WERI-Rb-1 (cell line): ENCODE data around the gene TAF4.
"Not testable (repeated sequence)": the region's sequence is repeated elsewhere in the genome, so short reads cannot be mapped to it uniquely, and the experiment has no call there.

Experiments used
- DNase-seq: peaks from one replicate; pipeline ENCODE4 v3.0.0-alpha.2; 2020
- H3K27ac ChIP-seq: fragments of 250-450 bp; sonication (Bioruptor Pico); 2 replicates; pipeline ENCODE4 v1.5.1; 2020; ENCODE audit warnings: mild to moderate bottlenecking, moderate library complexity
- H3K27me3 ChIP-seq: fragments of 250-450 bp; sonication (Bioruptor Pico); 2 replicates; pipeline ENCODE4 v1.5.1; 2021; ENCODE audit warnings: mild to moderate bottlenecking, low read depth, moderate library complexity; ENCODE audit not compliant: insufficient read depth, severe bottlenecking
- H3K36me3 ChIP-seq: fragments of 250-450 bp; sonication (Bioruptor Pico); 2 replicates; pipeline ENCODE4 v1.5.1; 2020; ENCODE audit warnings: mild to moderate bottlenecking, moderate library complexity
- H3K4me3 ChIP-seq: 2 replicates; pipeline ENCODE4 v1.5.1; 2011; ENCODE audit warnings: low read depth, mild to moderate bottlenecking, control low read depth, low read length
- H3K9me3 ChIP-seq: fragments of 250-450 bp; sonication (Bioruptor Pico); 2 replicates; pipeline ENCODE4 v1.5.1; 2021; ENCODE audit warnings: mild to moderate bottlenecking, moderate library complexity; ENCODE audit not compliant: severe bottlenecking
- TF ChIP-seq, protein P1 (sequence below): IDR thresholded peaks from 2 replicates; pipeline ENCODE4 v1.5.1; 2011; ENCODE audit warnings: low read depth, mild to moderate bottlenecking, control low read depth, inconsistent platforms, low read length

The TAF4 gene

DNA sequence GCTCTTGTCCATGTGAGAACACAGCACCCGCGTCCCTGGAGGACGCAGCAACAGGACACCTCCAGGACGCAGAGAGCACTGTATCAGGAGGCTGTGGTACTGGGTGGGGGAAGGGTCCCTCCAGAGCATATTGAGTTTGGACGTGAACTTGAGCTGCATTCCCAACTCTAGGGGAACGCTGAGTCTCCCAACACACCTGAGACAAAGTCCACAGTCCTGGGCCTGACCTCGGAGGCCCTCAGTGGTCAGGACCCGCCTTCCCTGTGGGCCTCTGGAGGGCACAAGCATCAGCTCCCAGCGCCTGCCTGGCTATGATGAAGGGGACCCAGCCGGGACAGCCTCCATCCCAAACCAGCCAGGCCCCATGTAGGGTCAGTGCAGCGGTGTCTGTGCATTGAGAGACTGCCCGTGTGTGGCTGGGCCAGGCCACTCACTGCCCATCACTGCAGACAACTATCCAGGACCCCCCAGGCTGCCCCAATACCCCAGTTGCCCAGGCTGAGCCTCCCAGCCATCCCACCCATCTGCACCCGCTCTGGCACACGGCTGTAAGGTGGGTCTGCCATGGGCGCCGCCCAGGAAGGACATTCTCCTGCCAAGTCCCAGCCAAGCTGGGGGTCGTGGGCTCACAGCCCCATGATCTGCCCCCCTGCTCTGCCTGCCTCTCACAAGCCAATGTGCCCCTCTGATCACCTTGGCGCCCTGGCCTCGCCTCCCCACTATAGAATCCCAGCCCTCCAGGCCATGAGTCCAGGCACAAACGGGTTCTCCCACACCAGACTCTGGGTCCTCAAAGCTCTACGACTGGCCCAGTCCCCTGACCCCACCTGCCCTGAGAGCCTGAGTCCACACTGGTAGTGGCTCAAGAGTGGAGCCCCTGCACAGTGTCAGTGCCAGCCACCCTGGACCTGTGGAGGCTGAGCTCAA, 115.7 kb downstream of the TAF4 start:
- no peak overlapping the region for H3K27ac ChIP-seq
- TF ChIP-seq, protein P1, sequence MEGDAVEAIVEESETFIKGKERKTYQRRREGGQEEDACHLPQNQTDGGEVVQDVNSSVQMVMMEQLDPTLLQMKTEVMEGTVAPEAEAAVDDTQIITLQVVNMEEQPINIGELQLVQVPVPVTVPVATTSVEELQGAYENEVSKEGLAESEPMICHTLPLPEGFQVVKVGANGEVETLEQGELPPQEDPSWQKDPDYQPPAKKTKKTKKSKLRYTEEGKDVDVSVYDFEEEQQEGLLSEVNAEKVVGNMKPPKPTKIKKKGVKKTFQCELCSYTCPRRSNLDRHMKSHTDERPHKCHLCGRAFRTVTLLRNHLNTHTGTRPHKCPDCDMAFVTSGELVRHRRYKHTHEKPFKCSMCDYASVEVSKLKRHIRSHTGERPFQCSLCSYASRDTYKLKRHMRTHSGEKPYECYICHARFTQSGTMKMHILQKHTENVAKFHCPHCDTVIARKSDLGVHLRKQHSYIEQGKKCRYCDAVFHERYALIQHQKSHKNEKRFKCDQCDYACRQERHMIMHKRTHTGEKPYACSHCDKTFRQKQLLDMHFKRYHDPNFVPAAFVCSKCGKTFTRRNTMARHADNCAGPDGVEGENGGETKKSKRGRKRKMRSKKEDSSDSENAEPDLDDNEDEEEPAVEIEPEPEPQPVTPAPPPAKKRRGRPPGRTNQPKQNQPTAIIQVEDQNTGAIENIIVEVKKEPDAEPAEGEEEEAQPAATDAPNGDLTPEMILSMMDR = no peak
- no peaks in the 10 kb centered on the region for H3K9me3 ChIP-seq
- DNase-seq = no peak
- no peaks in the 10 kb centered on the region for H3K36me3 ChIP-seq
- H3K27me3 ChIP-seq = no peaks in the 10 kb centered on the region
- no peak overlapping the region for H3K4me3 ChIP-seq

DNA sequence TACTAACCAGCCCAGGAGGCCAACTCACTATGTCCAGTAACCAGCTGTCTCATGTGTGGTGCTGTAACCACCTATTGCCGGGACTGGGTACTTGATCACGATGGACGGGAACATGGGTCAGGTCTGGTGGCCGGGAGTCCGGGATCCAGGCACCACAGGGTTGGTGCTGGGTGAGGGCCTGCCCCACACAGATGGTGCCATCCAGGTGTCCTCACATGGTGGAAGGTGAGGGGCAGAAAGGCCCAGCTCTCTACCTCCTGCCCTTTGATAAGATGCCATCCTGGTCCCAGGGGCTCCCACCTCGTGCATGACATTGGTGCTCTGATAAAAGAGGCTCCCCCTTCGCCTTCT, 116.3 kb downstream of the TAF4 start:
- H3K27ac ChIP-seq = no peak overlapping the region
- H3K4me3 ChIP-seq = no peak overlapping the region
- no peaks in the 10 kb centered on the region for H3K9me3 ChIP-seq
- TF ChIP-seq, protein P1 = no peak
- no peak for DNase-seq
- no peaks in the 10 kb centered on the region for H3K36me3 ChIP-seq
- H3K27me3 ChIP-seq = no peaks in the 10 kb centered on the region

DNA sequence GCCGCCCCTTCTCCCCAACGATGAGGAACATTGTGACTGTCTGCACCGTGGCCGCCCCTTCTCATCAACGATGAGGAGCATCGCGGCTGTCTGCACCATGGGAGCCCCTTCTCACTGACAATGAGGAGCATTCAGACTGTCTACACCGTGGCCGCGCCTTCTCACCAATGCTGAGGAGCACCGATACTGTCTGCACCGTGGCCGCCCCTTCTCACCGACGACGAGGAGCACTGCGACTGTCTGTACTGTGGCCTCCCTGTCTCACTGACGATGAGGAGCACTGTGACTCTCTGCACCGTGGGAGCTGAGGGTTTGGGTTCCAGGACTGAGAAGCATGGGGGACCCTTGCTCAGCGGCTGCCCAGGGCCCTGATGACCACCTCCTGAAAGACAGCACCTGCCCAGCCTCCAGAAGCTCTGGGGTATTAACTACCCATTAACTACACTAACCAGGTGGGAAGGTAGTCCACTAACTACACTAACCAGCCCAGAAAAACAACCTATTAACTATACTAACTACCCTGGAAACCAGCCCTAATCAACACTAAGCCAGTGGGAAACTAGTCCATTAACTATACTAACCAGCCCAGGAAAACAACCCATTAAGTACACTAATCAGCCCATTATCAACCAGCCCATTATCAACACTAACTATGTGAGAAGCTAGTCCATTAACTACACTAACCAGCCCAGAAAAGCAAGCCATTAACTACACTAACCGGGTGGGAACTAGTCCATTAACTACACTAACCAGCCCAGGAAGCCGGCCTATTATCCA, 116.9 kb downstream of the TAF4 start:
- H3K27me3 ChIP-seq = no peaks in the 10 kb centered on the region
- H3K4me3 ChIP-seq = no peak overlapping the region
- TF ChIP-seq, protein P1 = no peak
- no peaks in the 10 kb centered on the region for H3K9me3 ChIP-seq
- no peaks in the 10 kb centered on the region for H3K36me3 ChIP-seq
- H3K27ac ChIP-seq = no peak overlapping the region
- no peak for DNase-seq

DNA sequence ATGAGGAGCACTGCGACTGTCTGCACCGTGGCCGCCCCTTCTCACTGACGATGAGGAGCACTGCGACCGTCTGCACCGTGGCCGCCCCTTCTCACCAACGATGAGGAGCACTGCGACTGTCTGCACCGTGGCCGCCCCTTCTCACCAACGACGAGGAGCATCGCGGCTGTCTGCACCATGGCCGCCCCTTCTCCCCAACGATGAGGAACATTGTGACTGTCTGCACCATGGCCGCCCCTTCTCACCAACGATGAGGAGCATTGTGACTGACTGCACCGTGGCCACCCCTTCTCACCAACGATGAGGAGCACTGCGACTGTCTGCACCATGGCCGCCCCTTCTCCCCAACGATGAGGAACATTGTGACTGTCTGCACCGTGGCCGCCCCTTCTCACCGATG, 117.6 kb downstream of the TAF4 start:
- H3K27ac ChIP-seq, H3K36me3 ChIP-seq, H3K4me3 ChIP-seq, DNase-seq, H3K9me3 ChIP-seq, H3K27me3 ChIP-seq: not testable (repeated sequence)

DNA sequence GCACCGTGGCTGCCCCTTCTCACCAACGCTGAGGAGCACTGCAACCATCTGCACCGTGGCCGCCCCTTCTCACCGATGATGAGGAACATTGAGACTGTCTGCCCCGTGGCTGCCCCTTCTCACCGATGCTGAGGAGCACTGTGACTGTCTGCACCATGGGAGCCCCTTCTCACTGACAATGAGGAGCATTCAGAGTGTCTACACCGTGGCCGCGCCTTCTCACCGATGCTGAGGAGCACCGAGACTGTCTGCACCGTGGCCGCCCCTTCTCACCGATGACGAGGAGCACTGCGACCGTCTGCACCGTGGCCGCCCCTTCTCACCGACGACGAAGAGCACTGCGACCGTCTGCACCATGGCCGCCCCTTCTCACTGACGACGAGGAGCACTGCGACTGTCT, 120.2 kb downstream of the TAF4 start:
- not testable (repeated sequence) for H3K4me3 ChIP-seq, H3K9me3 ChIP-seq, H3K36me3 ChIP-seq, H3K27me3 ChIP-seq, H3K27ac ChIP-seq, DNase-seq

DNA sequence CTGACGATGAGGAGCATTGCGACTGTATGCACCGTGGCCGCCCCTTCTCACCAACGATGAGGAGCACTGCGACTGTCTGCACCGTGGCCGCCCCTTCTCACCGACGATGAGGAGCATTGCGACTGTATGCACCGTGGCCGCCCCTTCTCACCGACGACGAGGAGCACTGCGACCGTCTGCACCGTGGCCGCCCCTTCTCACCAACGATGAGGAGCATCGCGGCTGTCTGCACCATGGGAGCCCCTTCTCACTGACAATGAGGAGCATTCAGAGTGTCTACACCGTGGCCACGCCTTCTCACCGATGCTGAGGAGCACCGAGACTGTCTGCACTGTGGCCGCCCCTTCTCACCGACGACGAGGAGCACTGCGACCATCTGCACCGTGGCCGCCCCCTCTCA, 120.7 kb downstream of the TAF4 start:
- not testable (repeated sequence) for H3K27me3 ChIP-seq, H3K4me3 ChIP-seq, DNase-seq, H3K9me3 ChIP-seq, H3K27ac ChIP-seq, H3K36me3 ChIP-seq

DNA sequence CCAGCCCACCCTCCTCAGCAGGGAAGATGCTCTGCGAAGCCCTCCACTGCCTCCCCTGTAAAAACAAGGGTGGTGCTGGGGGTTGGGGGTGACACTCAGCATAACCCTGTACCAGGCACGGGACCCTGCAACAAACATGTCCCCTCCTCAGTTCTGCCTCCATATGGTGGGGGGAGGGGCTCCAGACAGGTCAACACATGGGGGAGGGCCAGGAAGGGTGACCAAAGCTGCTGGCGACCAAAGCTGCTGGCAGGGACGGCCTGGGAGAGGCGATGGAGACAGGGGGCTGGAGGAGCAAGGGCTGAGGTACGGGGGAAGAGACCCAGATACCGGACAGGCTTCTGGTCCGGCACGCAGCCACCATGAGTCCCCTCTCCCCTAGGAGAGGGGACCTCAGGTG, 123.2 kb downstream of the TAF4 start:
- DNase-seq = no peak
- Histone ChIP-seq H3K27ac (no peak overlapping the region), H3K9me3 (no peaks in the 10 kb centered on the region), H3K36me3 (no peaks in the 10 kb centered on the region), H3K4me3 (no peak overlapping the region), H3K27me3 (no peaks in the 10 kb centered on the region)
- TF ChIP-seq, protein P1 = no peak
